Measurements from ENCODE around the gene NCAPG. TPM values are rescaled to one million over a fixed set of nuclear protein-coding genes. Genes with fewer than 3 reads are reported as not detected.

Gene NCAPG
- total RNA-seq, 1 experiment from 2014 or later: 54.1 TPM

- no peaks in the 10 kb centered on the region for H3K4me1 ChIP-seq (replicated peaks)
- H3K9me3 ChIP-seq (replicated peaks): no peaks in the 10 kb centered on the region
- no peaks in the 10 kb centered on the region for H3K36me3 ChIP-seq
- no peak overlapping the region for H3K27ac ChIP-seq
- H3K4me3 ChIP-seq: no peak overlapping the region
- no peak for DNase-seq (ENCODE audit: low read depth in 1 of 2, low spot score in 2 of 2)
- H3K27me3 ChIP-seq (replicated peaks): no peaks in the 10 kb centered on the region
Measured at GRCh38 chr4:17867276-17867675, 56.5 kb downstream of the NCAPG start.

GRCh38 chr4:17869327-17869726 is 58.5 kb downstream of the NCAPG start:
- H3K9me3 ChIP-seq (replicated peaks): no peaks in the 10 kb centered on the region
- no peaks in the 10 kb centered on the region for H3K4me1 ChIP-seq (replicated peaks)
- no peak overlapping the region for H3K4me3 ChIP-seq
- H3K36me3 ChIP-seq: no peaks in the 10 kb centered on the region
- H3K27me3 ChIP-seq (replicated peaks): no peaks in the 10 kb centered on the region
- H3K27ac ChIP-seq: no peak overlapping the region
- peak in 1 of 2 experiments; percentile 1 for DNase-seq (ENCODE audit: low read depth in 1 of 2, low spot score in 2 of 2)

GRCh38 chr4:17875402-17876070 is 64.8 kb downstream of the NCAPG start:
- no peaks in the 10 kb centered on the region for H3K36me3 ChIP-seq
- H3K4me1 ChIP-seq (replicated peaks): no peaks in the 10 kb centered on the region
- no peaks in the 10 kb centered on the region for H3K9me3 ChIP-seq (replicated peaks)
- H3K27ac ChIP-seq: no peak overlapping the region
- H3K27me3 ChIP-seq (replicated peaks): no peaks in the 10 kb centered on the region
- no peak for DNase-seq (ENCODE audit: low read depth in 1 of 2, low spot score in 2 of 2)
- no peak overlapping the region for H3K4me3 ChIP-seq

- H3K27ac ChIP-seq: no peak overlapping the region
- H3K4me3 ChIP-seq: no peak overlapping the region
- no peaks in the 10 kb centered on the region for H3K9me3 ChIP-seq (replicated peaks)
- H3K4me1 ChIP-seq (replicated peaks): no peaks in the 10 kb centered on the region
- H3K36me3 ChIP-seq: no peaks in the 10 kb centered on the region
- no peaks in the 10 kb centered on the region for H3K27me3 ChIP-seq (replicated peaks)
- DNase-seq (ENCODE audit: low read depth in 1 of 2, low spot score in 2 of 2): no peak
Measured at GRCh38 chr4:17876943-17877342, 66.2 kb downstream of the NCAPG start.

GRCh38 chr4:17877661-17878060 is 66.9 kb downstream of the NCAPG start:
- Histone ChIP-seq H3K4me3 (no peak overlapping the region), H3K27me3 (replicated peaks) (no peaks in the 10 kb centered on the region), H3K27ac (no peak overlapping the region), H3K36me3 (no peaks in the 10 kb centered on the region), H3K9me3 (replicated peaks) (no peaks in the 10 kb centered on the region), H3K4me1 (replicated peaks) (no peaks in the 10 kb centered on the region)
- no peak for DNase-seq (ENCODE audit: low read depth in 1 of 2, low spot score in 2 of 2)

GRCh38 chr4:17884063-17884462 is 73.3 kb downstream of the NCAPG start:
- H3K27ac ChIP-seq: no peak overlapping the region
- no peaks in the 10 kb centered on the region for H3K9me3 ChIP-seq (replicated peaks)
- H3K4me1 ChIP-seq (replicated peaks): no peaks in the 10 kb centered on the region
- DNase-seq (ENCODE audit: low read depth in 1 of 2, low spot score in 2 of 2): no peak
- H3K36me3 ChIP-seq: no peaks in the 10 kb centered on the region
- H3K4me3 ChIP-seq: no peak overlapping the region
- no peaks in the 10 kb centered on the region for H3K27me3 ChIP-seq (replicated peaks)

GRCh38 chr4:17884511-17884910 is 73.7 kb downstream of the NCAPG start:
- no peaks in the 10 kb centered on the region for H3K36me3 ChIP-seq
- no peaks in the 10 kb centered on the region for H3K4me1 ChIP-seq (replicated peaks)
- no peak overlapping the region for H3K4me3 ChIP-seq
- no peaks in the 10 kb centered on the region for H3K27me3 ChIP-seq (replicated peaks)
- no peak overlapping the region for H3K27ac ChIP-seq
- H3K9me3 ChIP-seq (replicated peaks): no peaks in the 10 kb centered on the region
- DNase-seq (ENCODE audit: low read depth in 1 of 2, low spot score in 2 of 2): no peak

GRCh38 chr4:17889692-17890091 is 78.9 kb downstream of the NCAPG start:
- Histone ChIP-seq H3K36me3 (no peaks in the 10 kb centered on the region), H3K27me3 (replicated peaks) (no peaks in the 10 kb centered on the region), H3K27ac (no peak overlapping the region), H3K4me1 (replicated peaks) (no peaks in the 10 kb centered on the region), H3K9me3 (replicated peaks) (no peaks in the 10 kb centered on the region), H3K4me3 (no peak overlapping the region)
- no peak for DNase-seq (ENCODE audit: low read depth in 1 of 2, low spot score in 2 of 2)

- no peaks in the 10 kb centered on the region for H3K4me1 ChIP-seq (replicated peaks)
- no peaks in the 10 kb centered on the region for H3K9me3 ChIP-seq (replicated peaks)
- no peak overlapping the region for H3K4me3 ChIP-seq
- no peak for DNase-seq (ENCODE audit: low read depth in 1 of 2, low spot score in 2 of 2)
- no peaks in the 10 kb centered on the region for H3K27me3 ChIP-seq (replicated peaks)
- no peak overlapping the region for H3K27ac ChIP-seq
- H3K36me3 ChIP-seq: no peaks in the 10 kb centered on the region
Measured at GRCh38 chr4:17894421-17894820, 83.6 kb downstream of the NCAPG start.

Other genes with a start within 250 kb of the NCAPG start
- gene LAP3, start 233.8 kb upstream of the NCAPG start, total RNA-seq (2014; rRNA removed; shearing (Covaris generic)): 56.0 and 61.1 TPM in 2 replicates
- gene MED28, start 196.3 kb upstream of the NCAPG start, total RNA-seq (2014; rRNA removed; shearing (Covaris generic)): 4.5 and 4.9 TPM in 2 replicates
- not detected in 2 replicates for gene FAM184B, start 29.4 kb upstream of the NCAPG start, total RNA-seq (2014; rRNA removed; shearing (Covaris generic))
- gene DCAF16, start 222 bp upstream of the NCAPG start, total RNA-seq (2014; rRNA removed; shearing (Covaris generic)): 18.9 and 26.3 TPM in 2 replicates
- 77.4 and 94.0 TPM in 2 replicates for gene LCORL, start 210.8 kb downstream of the NCAPG start, total RNA-seq (2014; rRNA removed; shearing (Covaris generic))

Measured in SJSA1 (cell line).